IPS DF 19.7 (cell line): ENCODE data around the gene SF3B4.
"Not testable (repeated sequence)": the region's sequence is repeated elsewhere in the genome, so short reads cannot be mapped to it uniquely, and the experiment has no call there.

Source experiments
- DNase-seq: peaks from one replicate; pipeline ENCODE4 v3.0.0-alpha.2; 2013; ENCODE audit warnings: low read depth, low spot score

The SF3B4 gene, protein sequence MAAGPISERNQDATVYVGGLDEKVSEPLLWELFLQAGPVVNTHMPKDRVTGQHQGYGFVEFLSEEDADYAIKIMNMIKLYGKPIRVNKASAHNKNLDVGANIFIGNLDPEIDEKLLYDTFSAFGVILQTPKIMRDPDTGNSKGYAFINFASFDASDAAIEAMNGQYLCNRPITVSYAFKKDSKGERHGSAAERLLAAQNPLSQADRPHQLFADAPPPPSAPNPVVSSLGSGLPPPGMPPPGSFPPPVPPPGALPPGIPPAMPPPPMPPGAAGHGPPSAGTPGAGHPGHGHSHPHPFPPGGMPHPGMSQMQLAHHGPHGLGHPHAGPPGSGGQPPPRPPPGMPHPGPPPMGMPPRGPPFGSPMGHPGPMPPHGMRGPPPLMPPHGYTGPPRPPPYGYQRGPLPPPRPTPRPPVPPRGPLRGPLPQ

GRCh38 chr1:149927563-149928400 is at the start of gene SF3B4:
TSS of gene SF3B4 (minus strand) at chr1:149927803. CDS start at chr1:149927759, 44 bp downstream.
- peak; percentile 81 for DNase-seq

DNA sequence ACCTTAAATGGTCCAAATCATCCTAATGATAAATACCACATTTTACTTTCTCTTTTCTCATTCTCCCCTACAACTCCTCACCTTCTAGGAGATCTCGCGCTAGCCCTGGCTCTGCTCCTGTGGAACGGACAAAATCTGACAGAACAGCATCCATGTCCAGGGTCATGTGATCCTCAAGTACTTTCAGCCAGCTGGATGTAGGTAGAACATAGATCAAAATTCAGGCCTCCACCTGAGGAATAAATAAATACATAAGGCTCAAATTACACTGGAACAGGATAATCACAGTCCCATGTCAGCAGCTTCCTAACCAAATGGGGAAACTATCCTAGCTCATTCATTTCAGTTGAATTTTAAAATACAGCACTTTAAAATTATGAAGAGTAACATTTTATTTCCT is 49.7 kb upstream of the SF3B4 start:
- DNase-seq: no peak

- DNase-seq: no peak
Observed at GRCh38 chr1:149972547-149972946, 44.9 kb upstream of the SF3B4 start.

GRCh38 chr1:149967646-149968045 is 40.0 kb upstream of the SF3B4 start:
- no peak for DNase-seq

GRCh38 chr1:149967041-149967440 is 39.4 kb upstream of the SF3B4 start:
- DNase-seq: no peak

GRCh38 chr1:149966405-149966804 is 38.8 kb upstream of the SF3B4 start:
- DNase-seq: no peak

- no peak for DNase-seq
Observed at GRCh38 chr1:149965440-149965839, 37.8 kb upstream of the SF3B4 start.

DNA sequence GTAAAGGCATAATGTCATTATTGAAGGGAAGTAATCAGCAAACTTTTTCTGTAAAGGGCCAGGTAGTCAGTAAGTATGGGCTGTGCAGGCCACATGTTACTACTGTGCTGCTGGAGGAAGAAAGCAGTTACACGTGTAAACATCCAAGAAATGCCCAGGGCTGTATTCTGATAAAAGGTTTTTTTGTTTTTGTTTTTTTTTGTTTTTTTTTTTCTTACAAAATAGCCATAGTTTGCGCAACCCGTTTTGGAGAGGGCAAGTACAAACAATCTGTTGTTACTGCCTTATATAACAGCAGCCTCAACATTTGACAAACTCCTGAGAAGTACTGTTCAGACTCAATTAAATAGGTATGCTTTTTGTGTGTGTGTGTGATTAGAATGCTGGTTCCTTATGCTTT is 35.8 kb upstream of the SF3B4 start:
- DNase-seq: no peak

- no peak for DNase-seq
Observed at GRCh38 chr1:149962736-149963135, 35.1 kb upstream of the SF3B4 start.

- DNase-seq: no peak
Observed at GRCh38 chr1:149962039-149962647, 34.5 kb upstream of the SF3B4 start.

- DNase-seq: not testable (repeated sequence)
Observed at GRCh38 chr1:149957548-149957947, 29.9 kb upstream of the SF3B4 start.

DNA sequence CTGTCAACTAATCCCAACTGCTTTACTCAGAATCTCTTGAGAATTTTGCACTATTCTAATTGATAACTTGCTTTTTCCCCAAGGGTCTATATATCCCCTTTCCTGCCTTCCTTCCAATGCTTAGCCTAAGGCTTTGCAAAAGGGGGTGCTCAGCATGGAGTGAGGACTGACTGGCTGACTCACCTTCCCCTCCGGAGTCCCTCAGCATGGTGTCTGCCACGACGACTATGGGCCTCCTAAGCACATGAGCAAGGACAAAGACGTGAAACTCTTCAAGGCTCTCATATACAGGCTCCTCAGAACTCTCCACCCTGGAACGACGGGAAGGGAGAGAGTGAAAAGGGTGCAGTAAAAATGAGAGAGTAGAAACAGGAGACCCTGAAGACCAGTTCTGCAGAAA is 22.3 kb upstream of the SF3B4 start:
- no peak for DNase-seq

GRCh38 chr1:149945206-149945605 is 17.6 kb upstream of the SF3B4 start:
- DNase-seq: no peak

DNA sequence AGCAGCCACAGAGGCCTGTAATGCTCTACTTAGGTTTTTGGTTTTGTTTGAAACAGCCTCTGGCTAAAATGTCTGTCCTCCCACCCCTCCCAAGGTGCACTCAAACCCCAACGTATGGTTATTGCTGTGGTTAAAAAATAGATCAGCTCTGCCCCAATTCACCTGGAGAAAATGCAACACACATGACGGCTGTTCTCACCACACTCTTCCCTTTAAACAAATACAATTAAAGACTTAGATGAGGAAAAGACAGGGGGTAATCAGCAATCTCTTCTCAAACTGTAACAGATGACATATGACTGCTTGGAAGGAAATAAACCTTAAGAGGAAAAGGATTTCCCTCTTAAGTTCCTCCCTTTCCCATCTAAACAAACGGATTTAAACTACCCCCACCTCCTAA is 15.3 kb upstream of the SF3B4 start:
- DNase-seq: no peak

- no peak for DNase-seq
Observed at GRCh38 chr1:149942207-149942606, 14.6 kb upstream of the SF3B4 start.

GRCh38 chr1:149940427-149940826 is 12.8 kb upstream of the SF3B4 start:
- DNase-seq: no peak

- DNase-seq: not testable (repeated sequence)
Observed at GRCh38 chr1:149938668-149939003, 11.0 kb upstream of the SF3B4 start.

DNA sequence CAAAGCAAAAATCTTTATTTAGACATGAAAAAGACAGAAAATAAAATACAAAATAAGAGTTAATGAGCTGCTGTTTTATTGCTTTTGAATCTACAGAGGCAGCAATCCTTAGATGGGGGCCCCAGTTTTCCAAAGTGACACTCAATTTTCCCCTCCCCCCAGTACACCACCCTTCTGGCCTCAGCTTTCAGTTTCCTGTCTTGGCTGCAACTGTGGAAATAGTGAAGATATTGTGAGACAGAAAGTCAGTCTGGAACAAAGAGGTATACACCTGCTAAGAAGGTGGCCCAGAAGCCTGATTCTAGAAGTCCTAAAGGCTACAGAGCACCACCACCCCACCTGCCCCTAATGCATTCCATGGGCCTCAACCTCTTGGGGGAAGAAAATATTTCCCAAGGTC is 10.2 kb upstream of the SF3B4 start:
- no peak for DNase-seq

DNA sequence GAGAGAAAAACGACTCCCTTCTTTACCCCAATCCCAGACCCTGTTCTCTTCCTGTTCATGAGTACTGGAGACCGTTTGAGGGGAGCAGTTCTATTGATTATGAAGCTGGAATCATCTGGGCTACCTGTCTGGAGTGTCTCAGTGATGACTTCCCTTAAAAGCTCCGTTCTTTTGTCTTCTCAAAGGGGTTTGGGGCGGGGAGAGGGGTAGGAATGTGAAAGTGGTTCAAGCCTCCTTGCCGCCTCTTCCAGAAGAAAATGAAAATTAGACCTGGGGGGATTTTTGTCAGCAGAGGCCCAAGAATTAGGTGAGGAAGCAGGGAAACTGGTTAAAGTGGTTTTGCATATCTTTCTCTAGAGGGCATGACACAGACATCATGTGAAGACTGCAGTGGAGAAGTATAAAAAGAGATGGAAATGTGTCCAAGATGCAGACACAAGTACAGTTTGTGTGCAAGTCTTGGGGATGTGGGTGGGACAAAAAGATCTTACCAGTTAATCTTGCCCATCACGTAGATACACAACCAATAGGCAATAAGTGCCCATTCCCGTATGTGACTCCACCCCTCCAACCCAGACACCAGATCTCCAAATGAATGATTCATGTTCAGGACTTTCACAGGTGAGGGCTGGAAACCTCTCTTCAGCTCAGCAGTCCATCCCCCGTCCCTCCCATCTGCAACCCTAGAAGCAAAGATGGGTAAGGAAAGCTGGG is 9.5 kb upstream of the SF3B4 start:
- no peak for DNase-seq

DNA sequence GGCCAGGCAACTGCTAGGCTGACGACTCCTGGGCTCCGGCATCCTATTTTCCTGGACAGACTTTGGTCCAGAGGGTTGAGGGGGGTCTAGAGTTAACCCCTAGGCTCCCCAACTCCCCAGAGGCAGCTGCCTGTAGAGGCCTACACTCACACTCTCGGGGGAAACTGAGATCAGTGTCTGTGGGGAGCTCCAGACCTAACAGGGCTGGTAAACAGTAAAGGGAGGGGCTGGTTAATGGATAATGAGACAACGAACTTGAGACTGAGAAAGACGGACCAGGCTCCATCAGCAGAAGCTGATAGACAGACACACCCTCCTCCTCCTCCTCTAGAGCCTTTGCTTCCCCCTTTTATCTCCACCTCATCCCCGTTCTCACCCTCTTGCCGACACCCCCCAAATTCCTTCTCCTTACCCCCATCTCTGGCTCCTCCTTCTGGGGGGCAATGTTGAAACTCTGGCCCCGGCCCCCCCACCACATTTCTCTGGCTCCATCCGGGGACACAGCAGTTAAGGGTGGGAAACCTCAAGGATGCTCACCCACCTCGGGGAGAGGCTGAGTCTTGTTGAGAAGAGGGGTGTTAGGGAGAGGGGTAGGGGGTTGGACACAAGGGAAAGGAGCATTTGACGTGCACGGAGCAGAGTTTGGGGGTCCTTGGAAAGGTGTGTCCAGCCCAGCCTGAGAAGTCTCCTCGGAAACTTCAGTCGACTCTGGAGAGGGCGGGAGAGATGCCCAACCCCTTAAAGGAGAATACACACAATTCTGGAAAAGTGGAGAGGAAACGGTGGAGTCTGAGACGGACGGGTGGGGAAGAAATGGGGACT is 8.8 kb upstream of the SF3B4 start, which contains the start of gene MTMR11:
Gene MTMR11, minus strand, starts transcription at position 710 of the 822 bp plus-strand sequence. Its CDS starts 232 bp downstream, at position 478.
- DNase-seq: no peak

- DNase-seq: no peak
Observed at GRCh38 chr1:149934356-149934755, 6.8 kb upstream of the SF3B4 start.
